Skin of body (tissue), 2 donors: ENCODE data around the gene EXOC2. TPM values are rescaled to one million over a fixed set of nuclear protein-coding genes. Genes with fewer than 3 reads are reported as not detected.
A peak's percentile ranks its signal among the peaks of the same experiment; 100 is the strongest.

ENCODE experiments used
- DNase-seq: peaks from one replicate; lab custom pipeline; 2025; lab: John Stamatoyannopoulos, UW
- total RNA-seq: library from RNA; depleted of rRNA; stranded (reverse); fragments of >200 nt; gene quantifications from one replicate; pipeline ENCODE4 v1.2.3, GENCODE V29; 2014

The EXOC2 gene
- total RNA-seq: 21.3 TPM

GRCh38 chr6:692858-693722, at the start of gene EXOC2:
Gene EXOC2 (minus strand): TSS chr6:693139. CDS start chr6:637818, 55,321 bp downstream.
- DNase-seq: peak; percentile 62

DNA sequence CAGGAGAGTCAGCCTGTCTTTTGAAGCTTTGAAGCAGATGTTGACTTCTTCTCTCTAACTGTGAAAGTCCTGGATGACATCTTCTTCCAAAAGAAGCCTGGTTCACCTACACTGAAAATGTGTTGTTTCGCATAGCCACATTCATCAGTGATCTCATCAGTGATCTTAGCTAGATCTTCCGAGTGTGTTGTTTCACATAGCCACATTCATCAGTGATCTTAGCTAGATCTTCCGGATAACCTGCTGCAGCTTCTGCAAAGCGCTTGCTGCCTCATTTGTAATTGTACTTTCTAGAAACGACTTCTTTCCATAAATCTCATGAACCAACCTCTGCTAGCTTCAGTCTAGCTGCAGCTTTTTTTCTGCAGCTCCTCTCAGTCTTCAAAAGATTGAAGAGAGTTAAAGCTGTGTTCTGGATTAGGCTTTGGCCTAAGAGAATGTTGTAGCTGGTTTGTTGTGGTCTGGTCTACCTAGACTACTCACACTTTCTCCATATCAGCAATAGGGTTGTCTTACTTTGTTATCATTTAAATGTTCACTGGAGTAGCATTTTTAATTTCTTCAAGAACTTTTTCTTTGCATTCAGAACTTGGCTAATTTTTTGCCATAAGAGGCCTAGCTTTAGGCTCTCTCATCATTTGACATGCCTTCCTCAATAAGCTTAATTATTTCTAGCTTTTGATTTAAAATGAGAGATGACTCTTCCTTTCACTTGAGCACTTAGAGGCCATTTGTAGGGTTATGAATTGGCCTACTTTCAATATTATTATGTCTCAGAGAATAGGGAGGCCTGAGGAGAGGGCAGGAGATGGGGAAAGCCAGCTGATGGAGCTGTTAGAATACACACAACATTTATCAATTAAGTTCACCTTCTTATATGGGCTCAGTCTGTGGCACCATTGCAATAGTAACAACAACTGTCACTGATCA, 48.7 kb upstream of the EXOC2 start:
- DNase-seq: no peak

GRCh38 chr6:736657-737446, 43.9 kb upstream of the EXOC2 start:
- no peak for DNase-seq

DNA sequence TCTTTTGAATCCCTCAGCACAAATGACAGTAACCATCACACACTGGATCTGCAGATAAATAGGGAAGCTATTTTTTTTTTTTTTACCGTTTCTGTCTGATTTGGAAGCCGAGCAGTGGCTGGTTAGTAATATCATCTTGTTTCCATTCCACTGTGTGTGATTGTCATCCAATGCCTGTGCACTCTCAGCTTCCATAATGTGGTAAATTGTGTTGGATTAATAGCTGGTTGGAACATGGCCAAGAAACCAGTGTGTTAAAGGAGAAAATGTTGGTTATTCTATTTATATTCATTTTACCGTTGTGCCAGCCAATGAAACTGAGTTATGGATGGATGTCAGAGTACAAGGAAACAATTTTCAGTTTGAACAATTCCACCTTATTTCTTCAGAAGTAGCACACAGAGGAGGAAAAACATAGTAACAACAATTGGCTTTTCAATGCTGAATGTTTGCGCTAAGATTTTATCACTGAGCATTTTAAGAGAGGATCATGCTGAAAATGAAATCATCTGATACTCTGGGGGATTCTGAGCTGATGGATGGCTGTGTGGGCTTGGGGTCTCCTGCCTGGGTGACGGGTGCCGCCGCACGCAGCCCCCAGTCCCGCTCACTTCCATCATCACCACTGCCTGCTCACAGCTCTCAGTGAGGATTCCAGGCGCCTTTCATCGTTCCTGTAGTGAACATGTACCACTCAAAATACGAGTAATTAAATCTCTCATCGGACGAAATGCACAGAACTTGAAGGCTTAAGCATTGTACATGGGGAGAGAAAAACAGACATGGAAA, 40.7 kb upstream of the EXOC2 start:
- no peak for DNase-seq

DNA sequence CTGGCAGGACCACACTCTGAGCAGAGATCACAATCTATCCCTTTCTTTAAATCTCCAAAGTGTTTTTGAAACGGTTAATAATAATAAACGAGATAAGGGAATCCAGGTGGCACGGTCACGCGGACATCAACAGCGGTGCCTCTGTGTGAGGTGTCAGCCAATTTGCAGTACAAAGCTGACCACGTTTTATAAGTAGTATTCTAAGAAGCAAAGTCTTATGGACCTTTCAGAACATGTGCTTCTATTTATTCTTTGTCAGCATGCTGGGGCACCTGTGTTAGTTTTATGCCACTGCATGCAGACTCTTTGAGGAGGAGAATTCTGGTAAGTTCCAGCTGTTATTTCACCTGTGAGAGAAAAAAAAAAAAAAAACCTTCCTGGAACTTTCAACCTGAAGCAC, 39.0 kb upstream of the EXOC2 start:
- no peak for DNase-seq

- DNase-seq: no peak
Measured at GRCh38 chr6:729606-730320, 36.8 kb upstream of the EXOC2 start.

DNA sequence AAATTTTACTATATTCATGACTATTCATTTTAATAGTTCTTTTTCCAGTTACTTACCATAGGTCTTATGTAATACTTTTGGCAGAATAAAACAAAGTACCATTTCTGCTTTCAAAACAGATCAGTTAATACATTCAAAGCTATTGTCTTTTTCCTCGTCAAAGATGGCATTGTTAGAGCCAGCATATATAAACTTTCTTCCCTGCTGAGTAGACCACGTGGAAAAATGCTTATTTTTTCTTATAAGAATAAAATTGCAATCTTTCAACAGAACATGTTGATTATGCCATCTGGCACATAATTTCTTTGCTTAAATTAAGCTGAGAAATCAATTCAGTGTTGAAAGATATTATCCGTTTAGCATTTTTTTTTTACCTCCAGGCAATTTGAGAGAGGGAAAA, 34.9 kb upstream of the EXOC2 start:
- no peak for DNase-seq

GRCh38 chr6:723540-723939, 30.6 kb upstream of the EXOC2 start:
- no peak for DNase-seq

GRCh38 chr6:722608-723007, 29.7 kb upstream of the EXOC2 start:
- DNase-seq: no peak

- peak; percentile 64 for DNase-seq
Measured at GRCh38 chr6:722077-722524, 29.2 kb upstream of the EXOC2 start.

DNA sequence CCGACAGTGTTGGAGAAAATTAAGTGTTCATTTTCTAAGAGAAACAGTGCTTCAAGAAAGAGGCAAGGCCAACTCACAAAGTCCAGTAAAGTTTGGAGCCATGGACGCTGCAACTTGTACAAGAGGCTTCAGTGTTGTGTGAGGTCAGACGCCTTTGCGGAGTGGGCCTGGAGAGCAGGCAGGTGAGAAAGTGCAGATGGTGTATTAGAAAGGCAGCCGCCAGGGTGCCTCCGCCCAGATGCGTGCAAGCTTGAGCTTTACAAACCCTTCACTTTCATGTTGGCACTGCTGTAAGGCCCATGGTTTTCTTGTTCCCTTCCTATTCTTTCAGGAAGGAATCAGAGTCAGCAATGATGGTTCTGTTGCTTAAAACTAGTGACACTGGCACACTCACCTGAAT, 25.4 kb upstream of the EXOC2 start:
- DNase-seq: no peak

DNA sequence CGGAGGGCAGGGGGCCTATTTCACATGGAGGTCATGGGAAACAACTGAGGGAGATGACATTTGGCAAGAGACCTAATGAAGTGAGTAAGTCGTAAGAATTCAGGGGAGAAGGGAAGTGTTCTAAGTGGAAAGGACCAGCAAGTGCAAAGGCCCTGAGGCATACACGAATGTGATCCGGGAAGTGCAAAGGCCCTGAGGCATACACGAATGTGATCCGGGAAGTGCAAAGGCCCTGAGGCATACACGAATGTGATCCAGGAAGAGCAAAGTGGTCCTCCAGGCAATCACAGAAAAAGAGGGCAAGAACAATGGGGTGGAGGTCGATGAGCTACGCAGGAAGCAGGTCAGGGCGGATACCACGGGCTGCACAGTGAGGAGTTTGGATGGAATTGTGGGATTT, 24.2 kb upstream of the EXOC2 start:
- no peak for DNase-seq

DNA sequence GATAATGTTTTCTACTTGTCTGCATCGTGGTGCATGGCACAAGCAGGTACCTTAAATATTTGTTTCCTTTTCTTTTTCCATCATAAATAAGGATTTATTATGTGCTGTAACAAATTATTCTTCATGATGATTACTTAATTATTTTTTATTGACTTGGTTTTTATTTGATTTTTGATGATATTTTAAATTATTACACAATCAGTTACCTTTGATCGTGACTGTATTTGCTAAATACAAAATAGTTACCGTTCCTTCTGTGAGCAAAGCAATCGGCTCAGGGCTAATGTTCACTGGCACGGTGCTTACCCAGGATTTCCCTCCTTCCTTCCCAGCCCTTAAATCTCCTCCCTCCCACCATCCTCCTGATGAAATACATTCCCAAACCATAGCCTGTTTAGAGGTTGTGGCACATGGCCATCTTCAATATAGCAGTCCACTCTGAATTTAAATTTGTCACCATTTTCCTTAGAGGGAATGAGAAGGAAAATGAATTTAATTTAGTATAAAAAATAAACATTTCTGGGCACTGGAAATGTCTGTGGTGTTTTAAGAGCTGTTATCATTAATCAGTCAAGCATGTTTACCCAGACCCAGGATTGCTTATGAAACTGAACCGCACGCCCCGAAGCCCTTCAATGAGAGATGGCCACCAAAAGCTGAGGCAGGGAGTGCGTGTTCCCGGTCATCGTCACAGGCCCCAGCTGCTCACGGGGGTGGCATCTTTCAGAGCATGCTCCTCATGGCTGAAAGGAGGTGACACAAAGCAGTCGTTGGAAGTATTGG, 23.0 kb upstream of the EXOC2 start:
- no peak for DNase-seq

DNA sequence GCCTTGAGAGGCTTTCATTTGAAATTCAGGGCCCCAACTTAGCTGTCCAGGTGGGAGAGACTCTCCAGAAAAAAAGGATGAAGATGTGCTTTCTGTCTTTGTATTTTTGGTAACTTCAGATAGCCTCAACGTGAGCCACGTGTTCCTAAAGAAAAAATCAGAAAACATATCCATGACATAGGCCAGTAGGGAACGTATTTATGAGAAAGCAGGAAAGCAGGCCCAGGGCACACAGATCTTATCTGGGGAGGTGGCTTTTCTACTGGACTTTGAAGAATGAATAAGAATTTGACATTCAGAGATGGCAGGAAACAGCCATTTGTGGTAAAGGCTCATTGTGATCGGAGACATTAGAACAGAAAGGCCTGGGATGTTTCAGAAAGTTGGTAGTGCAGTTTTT, 21.2 kb upstream of the EXOC2 start:
- DNase-seq: no peak

- DNase-seq: no peak
Measured at GRCh38 chr6:713351-713750, 20.4 kb upstream of the EXOC2 start.

- DNase-seq: no peak
Measured at GRCh38 chr6:712805-713204, 19.9 kb upstream of the EXOC2 start.

GRCh38 chr6:711925-712324, 19.0 kb upstream of the EXOC2 start:
- DNase-seq: no peak

DNA sequence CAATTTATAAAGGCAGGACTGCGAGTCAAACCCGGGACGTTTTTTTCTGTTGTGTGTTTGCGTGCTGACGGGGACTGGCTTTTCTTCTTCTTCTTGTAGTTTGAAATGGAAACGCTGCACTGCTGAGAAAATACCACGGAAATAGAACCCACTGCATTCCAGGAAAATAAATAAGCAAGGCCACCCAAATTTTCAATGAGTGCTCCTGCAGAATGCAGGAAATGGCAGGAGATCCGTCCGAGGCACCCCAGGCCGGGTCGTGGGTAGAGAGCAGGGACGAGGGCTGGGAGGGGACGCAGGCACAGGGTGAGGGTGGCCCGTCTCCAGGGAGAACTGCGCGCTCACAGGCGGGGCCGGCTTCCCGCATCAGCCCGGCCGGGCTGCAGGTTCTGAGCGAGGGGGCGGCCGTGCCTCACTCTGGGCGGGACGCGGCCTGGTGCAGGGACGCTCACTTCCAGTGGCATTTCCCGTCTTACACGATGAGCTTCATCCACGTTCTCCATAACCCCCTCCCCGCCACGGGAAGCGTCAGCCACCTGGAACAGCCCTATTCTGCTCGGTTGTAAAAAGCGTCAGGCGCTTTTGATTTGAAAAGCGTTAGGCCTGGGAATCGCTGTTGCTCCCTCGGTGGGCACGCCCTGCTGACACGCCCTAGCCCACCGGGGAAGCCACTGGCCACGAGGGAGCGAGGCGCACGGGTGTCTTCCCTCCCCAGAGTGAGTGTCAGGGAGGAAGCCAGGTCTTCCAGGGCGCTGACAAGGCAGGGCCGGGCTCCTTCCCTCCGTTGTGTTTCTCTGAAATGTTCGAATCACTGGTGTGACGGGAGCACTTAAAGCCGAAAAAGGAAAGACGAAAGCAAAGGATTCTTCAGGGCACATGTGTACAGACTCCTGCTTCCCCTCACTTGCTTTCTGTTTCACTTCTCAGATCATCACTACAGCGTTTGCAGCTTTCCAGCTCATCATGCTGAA, 17.9 kb upstream of the EXOC2 start:
- peak; percentile 54 for DNase-seq
